Kidney (tissue), 14 donors: ENCODE measurements around the gene PLET1. TPM values are rescaled to one million over a fixed set of nuclear protein-coding genes. Genes with fewer than 3 reads are reported as not detected.
"Not testable (repeated sequence)": the region's sequence is repeated elsewhere in the genome, so short reads cannot be mapped to it uniquely, and the experiment has no call there.

Experiments used
- DNase-seq, 5 donors: peaks; one replicate each; pipeline ENCODE4 v3.0.0-alpha.2; 2013 to 2020
- FAIRE-seq: peaks from 2 replicates; lab custom pipeline; 2012; peaks lifted over from hg19 to GRCh38; lab: Jason Lieb, UNC
- H3K27ac ChIP-seq, 2 donors: one replicate each; pipeline ENCODE4 v1.7.0; 2013; ENCODE audit warnings: low read depth in 2 of 2, low read length in 2 of 2, inconsistent platforms in 1 of 2
- H3K27me3 ChIP-seq: one replicate; pipeline ENCODE4 v1.7.1; 2013; ENCODE audit warnings: low read length, inconsistent platforms; ENCODE audit not compliant: control insufficient read depth, insufficient read depth
- H3K36me3 ChIP-seq, 3 donors: one replicate each; pipeline versions ENCODE4 v1.7.0 to v1.7.1; 2013; ENCODE audit warnings: low read length in 3 of 3, control low read depth in 1 of 3, inconsistent platforms in 1 of 3; ENCODE audit not compliant: insufficient read depth in 3 of 3, control insufficient read depth in 2 of 3
- H3K4me1 ChIP-seq, 3 donors: one replicate each; pipeline versions ENCODE4 v1.7.0 to v1.7.1; 2013; ENCODE audit warnings: low read length in 3 of 3, inconsistent platforms in 1 of 3, low read depth in 1 of 3; ENCODE audit not compliant: control insufficient read depth in 2 of 3, insufficient read depth in 2 of 3
- H3K4me3 ChIP-seq, 3 donors: one replicate each; pipeline versions ENCODE4 v1.7.0 to v1.8.1; 2013; ENCODE audit warnings: low read length in 3 of 3, control low read depth in 1 of 3, inconsistent platforms in 1 of 3
- H3K9ac ChIP-seq, 3 donors: one replicate each; pipeline versions ENCODE4 v1.7.0 to v1.7.1; 2013; ENCODE audit warnings: low read length in 3 of 3, control low read depth in 1 of 3, inconsistent platforms in 1 of 3
- H3K9me3 ChIP-seq, 3 donors: one replicate each; pipeline versions ENCODE4 v1.7.0 to v1.7.1; 2013; ENCODE audit warnings: low read length in 3 of 3, control low read depth in 1 of 3, inconsistent platforms in 1 of 3; ENCODE audit not compliant: control insufficient read depth in 2 of 3, insufficient read depth in 1 of 3
- CTCF ChIP-seq: IDR thresholded peaks from 3 replicates; pipeline ENCODE4 v1.5.1; 2012; ENCODE audit warnings: mild to moderate bottlenecking, moderate library complexity, borderline replicate concordance; ENCODE audit not compliant: insufficient read depth; ENCODE audit errors: extremely low read depth
- intact Hi-C: fragments of 100-400 bp; cut with DNase I; formaldehyde crosslinking; loops from one replicate; pipeline ENCODE4 v1.11.1; 2022
- polyA plus RNA-seq: library from polyadenylated mRNA; stranded (reverse); fragments of 350-450 nt; fragmentation: Illumina TruSeq; extraction: RNeasy Lipid Tissue Mini Kit (QIAGEN cat#74804); gene quantifications from one replicate; pipeline ENCODE4 v1.2.3, GENCODE V29; 2014; ENCODE audit warnings: low read depth, low replicate concordance; ENCODE audit not compliant: insufficient read depth
- total RNA-seq: library from RNA; stranded (reverse); fragmentation: NEBNext Ultra II Directional; extraction: Animal tissue kit (Norgen Biotek cat#: 25700); gene quantifications from one replicate; pipeline ENCODE4 v1.2.1, GENCODE V29; 2021
- donor health status: control.
- donor health status: control.
- donor health status: control.
- donor health status: control.
- donor health status: control.
- donor health status: DM: yes; HTN: yes; CAD: no.
- donor health status: Normal renal cell carcinoma (clear cell type).

PLET1 gene
- total and polyA plus RNA-seq, 2 donors from 2014 or later, result not detected

DNA sequence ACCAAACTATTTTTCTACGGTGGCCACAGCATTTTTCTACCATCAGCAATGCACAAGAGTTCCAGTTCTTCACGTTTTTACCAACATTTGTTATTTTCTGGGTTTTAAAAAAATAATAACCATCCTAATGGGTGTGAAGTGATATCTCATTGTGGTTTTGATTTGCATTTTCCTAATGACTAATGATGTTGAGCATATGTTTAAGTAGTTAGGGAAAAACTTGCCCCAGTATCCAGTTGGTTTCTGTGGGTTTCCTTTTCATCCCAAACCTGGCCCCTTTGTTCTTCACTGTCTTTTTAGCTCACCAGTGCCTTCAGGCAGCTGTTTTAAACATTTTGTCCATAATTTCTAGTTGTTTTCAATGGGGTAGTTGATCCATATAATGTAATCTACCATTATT, 49.1 kb downstream of the PLET1 start:
- intact Hi-C loops, result no loop called here
- H3K27ac ChIP-seq, result no peak overlapping the region
- no peak for TF ChIP-seq CTCF
- H3K4me1 ChIP-seq, result no peaks in the 10 kb centered on the region
- no peak overlapping the region for H3K9ac ChIP-seq
- H3K4me3 ChIP-seq, result no peak overlapping the region
- no peak for FAIRE-seq
- no peaks in the 10 kb centered on the region for H3K27me3 ChIP-seq
- no peaks in the 10 kb centered on the region for H3K9me3 ChIP-seq
- DNase-seq, result no peak
- no peaks in the 10 kb centered on the region for H3K36me3 ChIP-seq

- no peak overlapping the region for H3K27ac ChIP-seq
- H3K4me3 ChIP-seq, result no peak overlapping the region
- intact Hi-C loops, result no loop called here
- H3K9ac ChIP-seq, result no peak overlapping the region
- FAIRE-seq (no peak), DNase-seq (no peak)
- TF ChIP-seq CTCF, result no peak
- no peaks in the 10 kb centered on the region for H3K9me3 ChIP-seq
- H3K36me3 ChIP-seq, result no peaks in the 10 kb centered on the region
- no peaks in the 10 kb centered on the region for H3K4me1 ChIP-seq
- no peaks in the 10 kb centered on the region for H3K27me3 ChIP-seq
These were observed 49.8 kb downstream of the PLET1 start for GRCh38 chr11:112210890-112211289.

- Histone ChIP-seq H3K9ac (no peak overlapping the region), H3K27me3 (no peaks in the 10 kb centered on the region), H3K27ac (no peak overlapping the region), H3K36me3 (no peaks in the 10 kb centered on the region), H3K4me1 (no peaks in the 10 kb centered on the region), H3K9me3 (no peaks in the 10 kb centered on the region), H3K4me3 (no peak overlapping the region)
- intact Hi-C loops, result no loop called here
- DNase-seq (no peak), FAIRE-seq (no peak)
- TF ChIP-seq CTCF, result no peak
These were observed 54.6 kb downstream of the PLET1 start for GRCh38 chr11:112206071-112206470.

DNA sequence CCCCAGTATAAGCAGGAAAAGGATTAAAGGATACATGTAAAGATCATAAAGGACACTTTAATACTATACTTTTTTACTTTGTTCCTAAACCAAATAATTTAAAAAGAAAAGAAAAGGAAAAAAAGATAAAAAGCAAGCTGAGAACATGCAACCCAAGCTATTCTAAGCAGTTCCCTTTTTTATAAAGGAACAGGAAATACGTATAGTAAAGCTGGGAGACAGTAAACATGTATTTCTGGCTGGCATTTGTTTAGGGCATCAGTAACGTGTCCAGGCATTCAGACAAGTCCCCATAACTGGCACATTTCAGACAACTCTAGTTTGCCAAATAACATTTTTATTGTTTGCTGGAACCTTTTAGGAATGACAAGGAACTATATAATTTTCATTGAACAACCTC, 60.4 kb downstream of the PLET1 start:
- FAIRE-seq (no peak), DNase-seq (no peak)
- H3K27ac ChIP-seq, result no peak overlapping the region
- no peak overlapping the region for H3K9ac ChIP-seq
- H3K9me3 ChIP-seq, result no peaks in the 10 kb centered on the region
- no peaks in the 10 kb centered on the region for H3K36me3 ChIP-seq
- H3K27me3 ChIP-seq, result no peaks in the 10 kb centered on the region
- H3K4me3 ChIP-seq, result no peak overlapping the region
- intact Hi-C loops, result no loop called here
- TF ChIP-seq CTCF, result no peak
- peaks cover 0 to 3% (median 0%) of the 10 kb centered on the region in 3 donors for H3K4me1 ChIP-seq

- H3K9ac ChIP-seq, intact Hi-C loops, H3K4me3 ChIP-seq, DNase-seq, H3K9me3 ChIP-seq, FAIRE-seq, H3K36me3 ChIP-seq, H3K4me1 ChIP-seq, H3K27ac ChIP-seq, H3K27me3 ChIP-seq: not testable (repeated sequence)
These were observed 61.6 kb downstream of the PLET1 start for GRCh38 chr11:112199101-112199500.
